ENCODE results near the gene HSDL1.
"Not testable (repeated sequence)": the region's sequence is repeated elsewhere in the genome, so short reads cannot be mapped to it uniquely, and the experiment has no call there.

The HSDL1 gene

GRCh38 chr16:84138824-84139627 lies 6.0 kb downstream of the HSDL1 start:
- DNase-seq: no peak

GRCh38 chr16:84138500-84138823 lies 6.5 kb downstream of the HSDL1 start:
- no peak for DNase-seq

GRCh38 chr16:84137769-84138357 lies 7.1 kb downstream of the HSDL1 start:
- no peak for DNase-seq

- no peak for DNase-seq
Observed at GRCh38 chr16:84137287-84137686, 7.7 kb downstream of the HSDL1 start.

GRCh38 chr16:84136331-84137125 lies 8.4 kb downstream of the HSDL1 start:
- DNase-seq: no peak

GRCh38 chr16:84132527-84133285 lies 12.3 kb downstream of the HSDL1 start:
- DNase-seq: no peak

GRCh38 chr16:84131117-84131516 lies 13.9 kb downstream of the HSDL1 start:
- DNase-seq: no peak

- no peak for DNase-seq
Observed at GRCh38 chr16:84124257-84125073, 20.5 kb downstream of the HSDL1 start.

GRCh38 chr16:84121007-84121406 lies 24.0 kb downstream of the HSDL1 start:
- DNase-seq: no peak

GRCh38 chr16:84120023-84120422 lies 25.0 kb downstream of the HSDL1 start:
- DNase-seq: no peak

- no peak for DNase-seq
Observed at GRCh38 chr16:84119368-84119767, 25.6 kb downstream of the HSDL1 start.

- not testable (repeated sequence) for DNase-seq
Observed at GRCh38 chr16:84118315-84118714, 26.7 kb downstream of the HSDL1 start.

GRCh38 chr16:84117494-84117843 lies 27.5 kb downstream of the HSDL1 start:
- DNase-seq: peak; percentile 35

- peak; percentile 97 for DNase-seq
Observed at GRCh38 chr16:84116720-84117493, 28.1 kb downstream of the HSDL1 start, which contains the start of gene MBTPS1. Gene MBTPS1 (minus strand): TSS chr16:84116942. CDS start chr16:84101783, 15,159 bp downstream.

GRCh38 chr16:84115919-84116719 lies 28.9 kb downstream of the HSDL1 start:
- DNase-seq: peak; percentile 74

- DNase-seq: not testable (repeated sequence)
Observed at GRCh38 chr16:84111949-84112348, 33.0 kb downstream of the HSDL1 start.

GRCh38 chr16:84111525-84111924 lies 33.5 kb downstream of the HSDL1 start:
- no peak for DNase-seq

GRCh38 chr16:84110527-84110926 lies 34.5 kb downstream of the HSDL1 start:
- DNase-seq: no peak

- no peak for DNase-seq
Observed at GRCh38 chr16:84109598-84110335, 35.2 kb downstream of the HSDL1 start.

GRCh38 chr16:84107921-84108320 lies 37.1 kb downstream of the HSDL1 start:
- no peak for DNase-seq
